ENCODE measurements around the gene BLVRB.

DNA sequence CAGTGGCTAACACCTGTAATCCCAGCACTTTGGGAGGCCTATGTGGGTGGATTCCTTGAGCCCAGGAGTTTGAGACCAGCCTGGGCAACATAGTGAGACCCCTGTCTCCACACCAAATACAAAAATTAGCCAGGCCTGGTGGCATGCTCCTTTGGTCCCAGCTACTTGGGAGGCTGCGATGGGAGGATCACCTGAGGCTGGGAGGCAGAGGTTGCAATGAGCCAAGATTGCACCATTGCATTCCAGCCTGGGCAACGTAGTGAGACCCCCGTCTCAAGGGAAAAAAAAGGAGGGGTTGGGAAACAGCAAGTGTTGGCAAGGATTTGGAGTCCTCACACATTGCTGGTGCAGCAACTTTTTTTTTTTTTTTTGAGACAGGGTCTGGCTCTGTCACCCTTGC, 20.5 kb upstream of the BLVRB start:
- TF ChIP-seq, protein P1, sequence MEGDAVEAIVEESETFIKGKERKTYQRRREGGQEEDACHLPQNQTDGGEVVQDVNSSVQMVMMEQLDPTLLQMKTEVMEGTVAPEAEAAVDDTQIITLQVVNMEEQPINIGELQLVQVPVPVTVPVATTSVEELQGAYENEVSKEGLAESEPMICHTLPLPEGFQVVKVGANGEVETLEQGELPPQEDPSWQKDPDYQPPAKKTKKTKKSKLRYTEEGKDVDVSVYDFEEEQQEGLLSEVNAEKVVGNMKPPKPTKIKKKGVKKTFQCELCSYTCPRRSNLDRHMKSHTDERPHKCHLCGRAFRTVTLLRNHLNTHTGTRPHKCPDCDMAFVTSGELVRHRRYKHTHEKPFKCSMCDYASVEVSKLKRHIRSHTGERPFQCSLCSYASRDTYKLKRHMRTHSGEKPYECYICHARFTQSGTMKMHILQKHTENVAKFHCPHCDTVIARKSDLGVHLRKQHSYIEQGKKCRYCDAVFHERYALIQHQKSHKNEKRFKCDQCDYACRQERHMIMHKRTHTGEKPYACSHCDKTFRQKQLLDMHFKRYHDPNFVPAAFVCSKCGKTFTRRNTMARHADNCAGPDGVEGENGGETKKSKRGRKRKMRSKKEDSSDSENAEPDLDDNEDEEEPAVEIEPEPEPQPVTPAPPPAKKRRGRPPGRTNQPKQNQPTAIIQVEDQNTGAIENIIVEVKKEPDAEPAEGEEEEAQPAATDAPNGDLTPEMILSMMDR (IDR thresholded peaks at IDR 0.05; ENCODE audit: low read length), result no peak
- TF ChIP-seq EZH2 (IDR thresholded peaks at IDR 0.05; ENCODE audit: borderline replicate concordance, low read length), result no peak

Data from OCI-LY1 (cell line).